OCI-LY3 (cell line): Measurements from ENCODE around the gene CLP1.

Experiments
- EZH2phosphoT487 ChIP-seq: fragments of 200-600 bp; shearing (Covaris generic); IDR thresholded peaks from 2 replicates; pipeline ENCODE4 v1.6.1; 2018; ENCODE audit warnings: antibody characterized with exemption, mixed run types, low read depth
- TF ChIP-seq, protein P1 (sequence below): fragments of 200-600, 300-600 bp; sonication (generic); IDR thresholded peaks from 2 replicates; pipeline ENCODE4 v1.5.1; 2014; ENCODE audit warnings: antibody characterized with exemption, low read length, low read depth

DNA sequence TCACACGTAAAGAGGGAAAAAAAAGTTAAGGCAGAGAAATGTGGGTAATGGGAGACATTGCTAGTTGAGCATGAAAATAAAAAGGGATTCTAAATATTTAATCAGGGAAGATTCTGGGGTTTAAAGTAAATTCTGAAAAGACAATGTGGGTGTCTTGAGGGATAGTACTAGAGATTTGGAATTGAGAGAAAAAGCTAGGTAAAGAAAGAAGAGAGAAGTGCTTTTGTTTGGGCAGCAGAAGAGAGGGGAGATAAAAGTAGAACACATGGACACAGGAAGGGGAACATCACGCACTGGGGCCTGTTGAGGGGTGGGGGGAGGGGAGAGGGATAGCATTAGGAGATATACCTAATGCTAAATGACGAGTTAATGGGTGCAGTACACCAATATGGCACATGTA, 4.4 kb upstream of the CLP1 start:
- TF ChIP-seq, protein P1, sequence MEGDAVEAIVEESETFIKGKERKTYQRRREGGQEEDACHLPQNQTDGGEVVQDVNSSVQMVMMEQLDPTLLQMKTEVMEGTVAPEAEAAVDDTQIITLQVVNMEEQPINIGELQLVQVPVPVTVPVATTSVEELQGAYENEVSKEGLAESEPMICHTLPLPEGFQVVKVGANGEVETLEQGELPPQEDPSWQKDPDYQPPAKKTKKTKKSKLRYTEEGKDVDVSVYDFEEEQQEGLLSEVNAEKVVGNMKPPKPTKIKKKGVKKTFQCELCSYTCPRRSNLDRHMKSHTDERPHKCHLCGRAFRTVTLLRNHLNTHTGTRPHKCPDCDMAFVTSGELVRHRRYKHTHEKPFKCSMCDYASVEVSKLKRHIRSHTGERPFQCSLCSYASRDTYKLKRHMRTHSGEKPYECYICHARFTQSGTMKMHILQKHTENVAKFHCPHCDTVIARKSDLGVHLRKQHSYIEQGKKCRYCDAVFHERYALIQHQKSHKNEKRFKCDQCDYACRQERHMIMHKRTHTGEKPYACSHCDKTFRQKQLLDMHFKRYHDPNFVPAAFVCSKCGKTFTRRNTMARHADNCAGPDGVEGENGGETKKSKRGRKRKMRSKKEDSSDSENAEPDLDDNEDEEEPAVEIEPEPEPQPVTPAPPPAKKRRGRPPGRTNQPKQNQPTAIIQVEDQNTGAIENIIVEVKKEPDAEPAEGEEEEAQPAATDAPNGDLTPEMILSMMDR: no peak
- no peak for TF ChIP-seq EZH2phosphoT487
